HG03442 (cell line): Measurements from ENCODE around the gene TSTD2.
"Not testable (repeated sequence)": the region's sequence is repeated elsewhere in the genome, so short reads cannot be mapped to it uniquely, and the experiment has no call there.

ENCODE experiments used
- ATAC-seq: cut with Tn5 transposase; IDR thresholded peaks from one replicate; pipeline ENCODE4 v1.9.1; 2021; ENCODE audit warnings: mild to moderate bottlenecking, moderate library complexity; ENCODE audit not compliant: unreplicated experiment

The TSTD2 gene

DNA sequence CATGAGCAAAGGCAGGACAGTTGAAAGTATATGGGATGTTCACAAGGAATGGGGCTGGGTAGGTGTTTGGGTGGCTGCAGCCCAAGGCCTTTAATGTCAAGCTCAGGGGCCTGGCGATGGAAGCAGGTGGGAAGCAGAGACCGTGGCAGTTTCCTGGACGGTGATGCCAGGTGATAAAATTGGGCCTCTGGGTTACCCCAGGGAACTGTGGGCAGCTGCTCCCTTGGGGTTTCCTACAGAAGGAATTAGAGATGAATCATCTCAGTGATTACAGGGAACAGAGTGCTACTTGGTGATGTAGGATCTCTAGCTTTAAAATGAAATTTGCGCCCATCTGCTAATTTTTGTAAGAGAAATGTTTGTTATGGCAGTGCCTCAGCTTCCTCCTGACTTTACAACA, 39.2 kb downstream of the TSTD2 start:
- no peak for ATAC-seq

DNA sequence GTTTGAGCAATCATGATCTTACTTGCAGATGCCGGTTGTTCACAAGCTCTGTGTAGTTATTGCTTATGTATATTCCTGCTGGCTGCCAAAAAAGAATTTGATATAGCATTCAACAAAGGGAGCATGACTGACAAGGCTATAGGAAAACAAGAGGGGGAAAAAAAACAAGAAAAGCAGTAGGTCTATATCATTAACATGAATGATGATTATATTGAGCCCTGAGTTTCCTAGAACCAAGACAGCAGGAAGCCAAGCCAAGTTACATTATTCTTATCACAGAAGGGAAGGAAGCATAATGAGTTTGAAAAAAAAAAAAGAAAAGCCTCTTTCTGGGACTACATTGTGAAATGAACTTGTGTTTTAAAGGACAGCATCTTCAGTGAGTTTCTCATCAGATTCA, 41.0 kb downstream of the TSTD2 start:
- ATAC-seq: no peak

DNA sequence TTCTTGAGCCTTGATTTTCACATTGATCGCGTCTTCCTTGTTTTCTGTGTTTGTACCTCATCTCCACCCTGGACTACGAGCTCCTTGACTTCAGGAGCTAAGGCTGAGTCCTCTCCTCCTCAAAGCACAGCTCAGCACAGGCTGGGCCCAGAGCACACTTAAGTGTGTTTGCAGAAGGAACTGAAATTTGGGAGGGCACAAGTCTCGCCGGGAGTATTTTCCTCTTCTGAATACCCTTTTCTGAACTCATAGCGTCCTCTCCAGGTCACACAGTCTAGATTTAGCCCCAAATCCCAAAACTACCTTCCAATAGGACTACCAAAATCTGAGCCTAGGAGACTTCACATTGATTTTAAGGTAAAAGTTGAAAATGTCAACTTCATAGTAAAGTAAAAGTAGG, 41.6 kb downstream of the TSTD2 start:
- no peak for ATAC-seq

DNA sequence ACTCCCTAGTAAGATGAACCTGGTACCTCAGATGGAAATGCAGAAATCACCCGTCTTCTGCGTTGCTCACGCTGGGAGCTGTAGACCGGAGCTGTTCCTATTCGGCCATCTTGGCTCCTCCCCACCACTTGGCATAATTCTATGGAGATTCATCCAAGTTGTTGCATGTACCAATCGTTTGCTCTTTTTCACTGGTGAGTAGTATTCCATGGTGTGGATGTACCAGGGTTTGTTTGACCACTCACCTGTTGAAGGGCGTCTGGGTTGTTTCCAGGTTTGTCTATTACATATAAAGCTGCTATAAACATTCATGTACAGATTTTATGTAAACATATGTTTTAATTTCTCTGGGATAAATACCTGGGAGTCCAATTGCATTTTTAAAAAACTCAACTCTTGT, 46.3 kb downstream of the TSTD2 start:
- ATAC-seq: not testable (repeated sequence)

DNA sequence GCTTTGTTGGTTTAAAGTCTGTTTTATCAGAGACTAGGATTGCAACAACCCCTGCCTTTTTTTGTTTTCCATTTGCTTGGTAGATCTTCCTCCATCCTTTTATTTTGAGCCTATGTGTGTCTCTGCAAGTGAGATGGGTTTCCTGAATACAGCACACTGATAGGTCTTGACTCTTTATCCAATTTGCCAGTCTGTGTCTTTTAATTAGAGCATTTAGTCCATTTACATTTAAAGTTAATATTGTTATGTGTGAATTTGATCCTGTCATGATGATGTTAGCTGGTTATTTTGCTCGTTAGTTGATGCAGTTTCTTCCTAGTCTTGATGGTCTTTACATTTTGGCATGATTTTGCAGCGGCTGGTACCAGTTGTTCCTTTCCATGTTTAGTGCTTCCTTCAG, 48.4 kb downstream of the TSTD2 start:
- not testable (repeated sequence) for ATAC-seq

DNA sequence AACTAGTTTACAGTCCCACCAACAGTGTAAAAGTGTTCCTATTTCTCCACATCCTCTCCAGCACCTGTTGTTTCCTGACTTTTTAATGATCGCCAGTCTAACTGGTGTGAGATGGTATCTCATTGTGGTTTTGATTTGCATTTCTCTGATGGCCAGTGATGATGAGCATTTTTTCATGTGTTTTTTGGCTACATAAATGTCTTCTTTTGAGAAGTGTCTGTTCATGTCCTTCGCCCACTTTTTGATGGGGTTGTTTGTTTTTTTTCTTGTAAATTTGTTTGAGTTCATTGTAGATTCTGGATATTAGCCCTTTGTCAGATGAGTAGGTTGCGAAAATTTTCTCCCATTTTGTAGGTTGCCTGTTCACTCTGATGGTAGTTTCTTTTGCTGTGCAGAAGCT, 51.6 kb downstream of the TSTD2 start:
- ATAC-seq: not testable (repeated sequence)

DNA sequence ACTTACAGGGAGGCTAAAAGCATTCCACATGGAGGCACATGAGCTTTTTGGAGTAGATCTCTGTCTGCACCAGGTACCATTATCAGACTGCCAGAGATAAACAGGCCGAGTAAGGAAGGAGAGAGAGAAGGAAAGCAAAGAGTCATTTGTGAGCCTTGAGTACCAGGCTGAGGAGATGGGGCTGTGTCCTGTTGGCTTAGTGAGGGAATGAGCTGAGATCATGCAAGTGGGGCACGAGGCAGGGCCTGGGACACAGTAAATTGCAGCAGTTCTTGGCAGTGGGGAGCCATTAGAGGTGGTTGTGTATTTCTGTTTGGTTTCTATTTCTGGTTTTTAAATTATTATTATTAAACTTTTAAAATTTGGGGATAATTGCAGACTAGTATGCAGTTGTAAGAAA, 53.3 kb downstream of the TSTD2 start:
- ATAC-seq: no peak

DNA sequence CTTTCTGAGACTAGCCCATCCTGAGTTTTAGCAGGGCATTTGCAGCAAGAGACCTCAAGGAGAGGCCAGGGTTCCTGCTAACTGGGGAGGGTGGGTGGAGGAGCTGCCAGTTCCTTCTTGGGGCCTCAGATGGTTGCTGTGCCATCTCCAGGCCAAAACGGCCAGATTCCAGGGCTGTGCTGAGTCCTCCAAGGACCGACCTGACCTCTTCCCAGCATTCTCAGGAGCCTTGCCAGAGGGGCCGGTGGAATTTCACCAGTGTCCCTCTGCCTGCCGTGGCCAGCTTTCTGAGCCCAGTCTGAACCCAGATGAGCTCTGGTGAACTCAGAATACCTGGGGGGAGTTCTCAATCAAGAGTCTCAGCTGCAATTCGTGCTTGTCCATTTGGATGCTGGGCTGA, 54.3 kb downstream of the TSTD2 start:
- ATAC-seq: no peak

DNA sequence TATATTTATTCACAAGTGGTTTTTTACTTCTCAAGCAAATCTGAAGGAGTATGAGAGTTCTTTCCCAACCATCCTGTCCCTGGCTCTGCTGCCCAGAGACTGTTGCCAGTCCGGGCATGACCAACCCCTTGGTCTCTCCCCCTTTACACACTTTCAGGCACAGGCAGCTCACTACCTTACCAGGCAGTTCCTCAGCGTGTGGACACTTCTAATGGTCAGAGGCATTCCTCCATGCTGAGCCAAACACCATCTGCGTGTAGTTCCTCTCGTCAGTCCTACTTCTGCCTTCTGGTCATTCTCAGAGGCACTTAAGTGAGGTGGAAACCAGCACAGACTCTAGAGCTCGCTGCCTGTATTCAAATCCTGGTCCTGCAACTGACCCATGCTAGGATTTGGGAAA, 56.1 kb downstream of the TSTD2 start:
- no peak for ATAC-seq

DNA sequence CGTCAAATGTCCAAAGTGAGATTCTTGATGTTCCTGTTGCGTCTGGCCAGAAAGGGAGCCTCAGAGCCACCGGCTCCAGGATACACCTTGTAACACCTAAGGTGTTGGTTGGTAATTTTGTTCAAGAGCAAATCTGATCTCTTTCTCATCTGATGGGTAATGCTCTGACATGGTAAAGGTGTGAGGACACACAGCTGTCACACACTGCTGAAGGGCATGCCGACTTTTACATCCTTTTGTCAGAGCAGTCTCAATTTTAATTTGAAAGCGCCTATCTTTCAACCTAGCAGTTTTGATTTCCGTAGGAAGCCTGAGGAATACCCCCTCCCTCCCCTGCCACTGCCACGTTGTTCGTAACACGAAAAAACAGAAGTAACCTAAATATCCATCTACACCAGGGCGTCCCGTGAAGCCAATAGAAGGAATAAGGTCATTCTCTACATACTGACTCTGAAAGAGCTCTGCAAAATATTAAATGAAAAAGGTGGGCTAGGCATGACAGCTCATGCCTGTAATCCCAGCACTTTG, 57.4 kb downstream of the TSTD2 start:
- ATAC-seq: no peak

DNA sequence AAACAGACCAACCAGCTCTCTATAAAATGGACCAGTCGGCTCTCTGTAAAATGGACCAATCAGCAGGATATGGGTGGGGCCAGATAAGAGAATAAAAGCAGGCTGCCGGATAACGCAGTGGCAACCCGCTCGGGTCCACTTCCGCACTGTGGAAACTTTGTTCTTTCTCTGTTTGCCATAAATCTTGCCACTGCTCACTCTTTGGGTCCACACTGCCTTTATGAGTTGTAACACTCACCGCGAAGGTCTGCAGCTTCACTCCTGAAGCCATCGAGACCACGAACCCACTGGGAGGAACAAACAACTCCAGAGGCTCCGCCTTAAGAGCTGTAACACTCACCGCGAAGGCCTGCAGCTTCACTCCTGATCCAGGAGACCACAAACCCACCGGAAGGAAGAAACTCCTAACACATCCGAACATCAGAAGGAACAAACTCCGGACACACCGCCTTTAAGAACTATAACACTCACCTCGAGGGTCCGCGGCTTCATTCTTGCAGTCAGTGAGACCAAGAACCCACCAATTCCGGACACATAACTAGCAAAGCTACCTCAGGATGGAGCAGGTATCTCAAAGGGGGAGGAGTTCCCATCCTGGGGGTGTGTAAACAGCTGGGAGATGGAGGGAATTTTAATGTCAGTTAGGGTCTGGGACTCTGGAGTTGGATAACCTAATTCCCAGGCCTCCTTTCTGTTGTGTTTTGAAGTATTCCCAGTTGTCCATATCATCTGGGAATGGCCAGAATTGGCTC, 58.1 kb downstream of the TSTD2 start:
- ATAC-seq: not testable (repeated sequence)

DNA sequence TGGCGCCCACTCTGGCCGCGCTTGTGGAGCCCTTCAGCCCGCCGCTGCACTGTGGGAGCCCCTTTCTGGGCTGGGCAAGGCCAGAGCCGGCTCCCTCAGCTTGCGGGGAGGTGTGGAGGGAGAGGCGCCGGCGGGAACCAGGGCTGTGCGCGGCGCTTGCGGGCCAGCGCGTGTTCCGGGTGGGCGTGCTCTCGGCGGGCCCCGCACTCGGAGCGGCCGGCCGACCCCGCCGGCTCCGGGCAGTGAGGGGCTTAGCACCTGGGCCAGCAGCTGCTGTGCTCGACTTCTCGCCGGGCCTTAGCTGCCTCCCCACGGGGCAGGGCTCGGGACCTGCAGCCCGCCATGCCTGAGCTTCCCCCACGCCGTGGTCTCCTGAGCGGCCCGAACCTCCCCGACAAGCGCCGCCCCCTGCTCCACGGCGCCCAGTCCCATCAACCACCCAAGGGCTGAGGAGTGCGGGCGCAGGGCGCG, 59.0 kb downstream of the TSTD2 start:
- not testable (repeated sequence) for ATAC-seq

DNA sequence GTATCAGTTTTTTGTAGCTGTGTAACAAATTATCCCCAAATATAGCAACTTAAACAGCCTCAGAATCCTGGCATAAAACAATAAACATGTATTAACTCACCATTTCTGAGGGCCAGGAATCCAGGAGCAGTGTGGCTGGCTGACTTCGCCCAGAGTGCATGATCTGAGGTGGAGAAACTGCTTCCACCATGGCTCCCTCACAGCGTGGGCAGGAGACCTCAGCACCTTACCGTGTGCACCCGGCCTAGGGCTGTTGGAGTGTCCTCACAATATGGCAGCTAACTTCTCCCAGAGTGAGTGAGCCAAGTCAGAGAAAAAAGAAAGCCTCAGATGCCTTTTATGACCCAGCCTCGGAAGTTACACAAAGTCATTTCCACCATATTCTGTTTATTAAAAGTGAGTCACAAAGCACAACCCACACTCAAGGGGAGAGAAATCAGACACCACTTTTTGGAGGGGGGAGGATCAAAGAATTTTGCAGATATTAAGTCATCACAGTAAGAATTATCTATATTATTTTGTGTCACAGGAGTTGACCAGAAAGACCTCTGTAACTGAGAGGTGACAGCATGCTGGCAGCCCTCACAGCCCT, 59.6 kb downstream of the TSTD2 start:
- ATAC-seq: no peak

DNA sequence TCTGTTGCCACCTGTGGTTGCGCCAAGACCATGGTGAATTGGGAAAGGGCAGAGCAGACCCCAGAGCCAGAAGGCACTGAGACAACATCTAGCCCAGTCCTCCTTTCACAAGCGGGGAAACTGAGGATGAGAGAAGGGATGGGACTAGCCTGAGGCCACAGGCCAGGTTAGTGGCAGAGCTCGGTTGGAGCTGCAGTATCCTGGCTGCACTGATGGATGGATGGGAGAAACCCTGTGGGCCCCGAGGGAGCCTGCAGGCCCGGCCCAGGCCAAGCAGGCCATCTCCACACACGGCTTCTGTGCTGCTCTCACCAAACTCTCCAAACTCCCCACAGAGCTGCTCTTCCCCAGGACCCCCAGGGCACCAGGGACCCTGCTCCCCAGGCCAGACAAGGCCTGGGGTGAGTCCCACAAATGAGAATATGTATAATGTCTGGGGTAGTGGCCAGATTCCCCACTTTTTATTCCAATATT, 60.2 kb downstream of the TSTD2 start:
- ATAC-seq: no peak

DNA sequence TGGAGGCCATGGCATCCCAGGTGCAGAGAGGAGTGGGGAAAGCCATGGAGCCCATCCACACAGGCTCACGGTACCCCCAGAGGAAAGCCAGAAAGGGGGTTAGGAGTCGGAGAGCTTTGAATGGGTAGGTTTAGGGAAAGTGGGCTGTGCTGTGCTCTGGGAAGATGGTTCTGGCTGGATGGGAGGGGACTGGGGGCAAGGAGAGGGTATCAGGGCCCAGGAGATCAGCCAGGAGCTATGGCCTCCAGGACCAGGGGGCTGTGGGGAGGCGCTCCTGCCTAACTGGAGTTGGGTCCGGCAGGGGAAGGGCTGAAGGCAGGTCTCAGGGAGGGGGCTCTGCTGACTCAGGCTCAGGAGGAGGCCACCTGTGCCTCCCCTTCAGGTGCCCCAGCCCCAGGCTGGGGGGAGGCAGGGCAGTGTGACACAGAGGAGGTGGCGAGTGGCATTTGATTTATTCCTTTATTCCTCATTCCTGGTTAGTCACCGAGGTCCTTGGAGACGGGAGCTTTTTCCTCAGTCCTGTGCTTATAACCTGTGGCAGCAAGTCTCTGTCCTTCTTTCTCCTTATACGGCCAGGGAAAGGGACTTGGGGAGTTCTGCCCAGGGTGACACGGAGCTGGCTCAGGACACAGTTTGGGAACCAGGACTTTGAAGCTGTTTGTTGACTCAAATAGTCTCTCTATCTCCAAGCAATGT, 60.8 kb downstream of the TSTD2 start:
- ATAC-seq: no peak

DNA sequence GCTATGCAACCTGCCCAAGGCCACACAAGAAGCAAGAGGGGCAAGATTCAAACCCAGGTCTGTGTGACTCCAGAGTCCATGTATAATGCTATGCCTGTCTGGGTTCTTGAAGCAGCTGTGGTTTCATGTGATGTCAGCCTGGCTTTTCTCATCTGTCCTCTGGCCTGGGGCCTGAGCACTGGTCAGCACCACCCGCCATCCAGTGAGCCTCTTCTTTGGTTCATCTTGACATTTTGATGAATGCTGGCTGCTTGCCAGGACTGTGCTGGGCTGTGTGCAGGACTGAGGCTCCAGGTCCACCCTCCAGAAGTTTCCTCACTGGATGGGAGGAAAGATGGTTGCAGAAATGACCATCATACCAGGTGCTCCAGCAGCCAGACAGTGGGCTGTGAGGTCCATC, 61.5 kb downstream of the TSTD2 start:
- no peak for ATAC-seq

DNA sequence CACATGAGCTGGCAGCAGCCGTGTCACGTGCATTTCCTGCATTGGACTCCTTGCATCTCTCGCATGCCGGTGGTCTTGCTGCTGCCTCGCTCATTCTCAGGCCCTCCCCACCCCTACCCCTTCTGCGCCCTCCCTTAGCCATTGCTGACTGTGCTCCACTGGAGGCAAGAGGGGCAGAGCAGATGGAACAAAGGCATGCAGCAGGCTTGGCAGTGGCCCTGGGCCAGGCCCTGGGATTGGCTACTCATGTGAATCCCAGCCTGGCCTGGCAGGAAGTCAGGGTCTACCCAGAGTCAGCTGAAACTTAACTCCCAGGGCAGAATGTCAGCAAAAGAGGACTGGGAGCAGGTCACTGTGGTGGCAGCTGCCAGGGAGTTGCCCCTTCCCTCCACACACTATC, 62.3 kb downstream of the TSTD2 start:
- no peak for ATAC-seq

DNA sequence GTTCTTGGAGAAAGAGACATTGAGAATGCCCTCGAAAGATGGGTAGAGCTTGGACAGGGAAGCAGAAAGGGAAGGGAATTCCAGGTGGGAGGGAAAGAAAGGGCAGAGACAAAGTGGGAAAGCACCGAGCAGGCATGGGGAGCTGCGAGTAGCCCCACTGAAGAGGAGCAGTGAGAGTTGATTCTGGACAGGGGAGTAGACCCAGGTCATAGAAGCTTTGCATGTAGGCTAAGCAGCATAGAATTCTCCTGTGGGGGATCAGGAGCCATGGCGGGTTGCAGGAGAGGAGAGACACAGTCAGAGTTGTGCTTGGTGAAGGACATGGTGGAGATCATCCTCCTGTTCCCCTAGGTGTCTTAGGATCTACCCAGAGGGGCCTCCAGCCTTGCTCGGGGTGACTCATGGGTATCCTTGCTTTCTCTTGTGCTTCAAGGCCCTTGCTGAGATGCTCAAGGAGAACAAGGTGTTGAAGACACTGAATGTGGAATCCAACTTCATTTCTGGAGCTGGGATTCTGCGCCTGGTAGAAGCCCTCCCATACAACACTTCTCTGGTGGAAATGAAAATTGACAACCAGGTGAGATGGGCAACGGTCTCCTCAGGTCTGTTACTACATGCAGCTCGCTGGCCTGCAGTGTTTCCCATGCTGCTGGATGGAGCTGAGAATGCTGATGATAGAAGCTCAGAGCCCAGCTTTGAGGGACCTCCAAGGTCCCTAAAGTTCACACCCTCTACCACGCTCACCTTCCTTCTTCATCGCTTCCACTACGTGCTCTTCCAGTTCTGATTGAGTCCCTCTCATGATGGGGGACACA, 64.5 kb downstream of the TSTD2 start:
- ATAC-seq: no peak

DNA sequence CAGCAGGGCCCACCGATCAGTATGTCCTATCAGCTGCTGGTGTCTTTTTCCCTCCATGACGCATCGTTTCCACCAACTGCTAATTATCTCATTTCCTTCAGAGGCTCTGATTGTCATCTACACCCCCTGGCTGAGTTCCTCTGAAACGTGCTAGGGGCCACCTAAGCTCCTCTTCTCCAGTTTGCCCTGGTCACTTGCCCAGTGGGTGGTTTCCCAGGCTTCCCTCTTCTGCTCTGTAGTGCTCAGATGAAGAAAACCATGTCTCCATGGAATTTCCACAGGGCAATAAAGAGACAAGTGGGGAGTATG, 65.3 kb downstream of the TSTD2 start:
- ATAC-seq: no peak

DNA sequence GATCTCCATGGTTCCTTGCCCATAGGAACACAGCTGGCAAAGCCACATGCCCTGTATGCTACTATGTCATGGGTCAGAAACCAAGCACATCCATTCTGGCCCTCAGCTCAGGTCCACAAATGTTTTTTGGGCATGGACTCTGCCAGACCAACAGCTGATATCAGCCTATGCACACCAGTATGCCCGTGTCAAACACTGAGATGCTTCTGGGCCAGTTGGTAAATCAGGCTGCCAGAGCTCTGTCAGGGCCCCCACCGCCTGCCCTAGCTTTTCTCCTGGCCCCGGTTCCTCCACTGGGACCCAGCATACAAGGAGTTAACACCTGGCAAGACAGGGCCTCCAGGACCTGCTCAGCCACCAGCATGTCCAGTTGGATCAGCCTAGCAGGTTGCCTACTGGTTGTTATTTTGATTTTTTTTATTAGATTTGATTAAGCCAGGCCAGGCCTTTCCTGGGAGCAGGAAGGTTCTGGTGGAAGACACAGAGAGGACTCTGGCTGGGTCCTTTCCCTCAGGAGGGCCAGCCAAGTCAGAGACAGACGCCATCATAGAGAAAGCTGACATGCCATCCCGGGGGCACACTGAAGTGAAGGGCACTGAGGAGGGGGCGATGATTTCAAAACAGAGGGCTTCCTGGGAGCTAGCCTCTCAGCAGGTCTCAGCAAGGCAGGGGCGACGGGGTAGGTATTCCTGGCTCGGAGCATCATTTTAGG, 65.8 kb downstream of the TSTD2 start:
- no peak for ATAC-seq
